ENCODE measurements around the gene DOCK4.

DNA sequence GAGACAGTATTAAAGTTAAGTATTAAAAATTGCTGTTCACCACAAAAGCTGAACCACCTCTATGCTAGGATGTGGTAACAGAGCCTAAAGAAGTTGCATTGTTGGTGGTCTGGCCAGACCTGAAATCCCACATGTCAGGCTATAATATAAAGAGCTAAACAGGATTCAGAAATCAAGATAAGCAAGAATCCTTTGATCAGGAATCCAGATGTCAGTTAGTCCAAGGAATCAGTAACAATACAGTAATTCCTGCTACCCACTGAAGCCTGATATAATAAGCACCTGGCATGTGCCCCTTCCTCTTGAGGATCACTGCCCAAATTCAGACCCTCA lies 49.2 kb upstream of the DOCK4 start:
- TF ChIP-seq, protein P1, sequence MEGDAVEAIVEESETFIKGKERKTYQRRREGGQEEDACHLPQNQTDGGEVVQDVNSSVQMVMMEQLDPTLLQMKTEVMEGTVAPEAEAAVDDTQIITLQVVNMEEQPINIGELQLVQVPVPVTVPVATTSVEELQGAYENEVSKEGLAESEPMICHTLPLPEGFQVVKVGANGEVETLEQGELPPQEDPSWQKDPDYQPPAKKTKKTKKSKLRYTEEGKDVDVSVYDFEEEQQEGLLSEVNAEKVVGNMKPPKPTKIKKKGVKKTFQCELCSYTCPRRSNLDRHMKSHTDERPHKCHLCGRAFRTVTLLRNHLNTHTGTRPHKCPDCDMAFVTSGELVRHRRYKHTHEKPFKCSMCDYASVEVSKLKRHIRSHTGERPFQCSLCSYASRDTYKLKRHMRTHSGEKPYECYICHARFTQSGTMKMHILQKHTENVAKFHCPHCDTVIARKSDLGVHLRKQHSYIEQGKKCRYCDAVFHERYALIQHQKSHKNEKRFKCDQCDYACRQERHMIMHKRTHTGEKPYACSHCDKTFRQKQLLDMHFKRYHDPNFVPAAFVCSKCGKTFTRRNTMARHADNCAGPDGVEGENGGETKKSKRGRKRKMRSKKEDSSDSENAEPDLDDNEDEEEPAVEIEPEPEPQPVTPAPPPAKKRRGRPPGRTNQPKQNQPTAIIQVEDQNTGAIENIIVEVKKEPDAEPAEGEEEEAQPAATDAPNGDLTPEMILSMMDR (IDR thresholded peaks at IDR 0.05): no peak
- no peak for TF ChIP-seq ZFX (IDR thresholded peaks at IDR 0.05; ENCODE audit: borderline replicate concordance)

Measured in 22Rv1 (cell line).